ENCODE results near the gene DHODH. TPM values are rescaled to one million over a fixed set of nuclear protein-coding genes. Genes with fewer than 3 reads are reported as not detected.
A peak's percentile ranks its signal among the peaks of the same experiment; 100 is the strongest.

Gene DHODH
- total and polyA plus RNA-seq, 2 of the 13 experiments (the other 11 are each of a cell fraction or from before 2014, with no cell fraction given): 10.7 to 16.4 TPM

- no peak for TF ChIP-seq ZBTB37 (CRISPR knock-in tag; IDR thresholded peaks at IDR 0.05)
- TF ChIP-seq ZSCAN5A (CRISPR knock-in tag; IDR thresholded peaks at IDR 0.05; ENCODE audit: borderline replicate concordance): no peak
- peak; percentile 81; the same call in 1 of the 2 replicates for TF ChIP-seq ZKSCAN5 (CRISPR knock-in tag; IDR thresholded peaks at IDR 0.05)
- TF ChIP-seq HOXA5 (CRISPR knock-in tag; IDR thresholded peaks at IDR 0.05): 0 out of 2 replicates have a peak, but pooled peaks have one; percentile 27
- TF ChIP-seq NR2F2 (IDR thresholded peaks at IDR 0.05; ENCODE audit: borderline replicate concordance, low read depth): no peak
- TF ChIP-seq ZNF781 (CRISPR knock-in tag; IDR thresholded peaks at IDR 0.05; ENCODE audit: borderline replicate concordance, not compliant biosample characterization): no peak
- no peak for TF ChIP-seq ZNF3 (CRISPR knock-in tag; IDR thresholded peaks at IDR 0.05)
- no peak for TF ChIP-seq ZNF264 (CRISPR knock-in tag; IDR thresholded peaks at IDR 0.05)
- TF ChIP-seq ZBTB40 (IDR thresholded peaks at IDR 0.05): no peak
- TF ChIP-seq ZBTB40 (CRISPR knock-in tag; IDR thresholded peaks at IDR 0.05): no peak
- no peak for TF ChIP-seq ZBTB43 (CRISPR knock-in tag; conservative IDR thresholded peaks at IDR 0.05)
- TF ChIP-seq ZNF607 (CRISPR knock-in tag; IDR thresholded peaks at IDR 0.05; ENCODE audit: borderline replicate concordance): no peak
- TF ChIP-seq ASH2L (IDR thresholded peaks at IDR 0.05; ENCODE audit: insufficient read length, low read depth, low read length): no peak
- TF ChIP-seq RBM22 (optimal IDR thresholded peaks at IDR 0.05; ENCODE audit: low read length): no peak
- no peak for TF ChIP-seq ARHGAP35 (CRISPR knock-in tag; IDR thresholded peaks at IDR 0.05; ENCODE audit: borderline replicate concordance)
- no peak for TF ChIP-seq ZNF784 (CRISPR knock-in tag; IDR thresholded peaks at IDR 0.05; ENCODE audit: borderline replicate concordance)
These were observed 15.4 kb downstream of the DHODH start (continued) for GRCh38 chr16:72023962-72024361.
